ENCODE results near the gene PSD4.

GRCh38 chr2:113171334-113172075, 2.3 kb upstream of the PSD4 start:
- TF ChIP-seq, protein P1, sequence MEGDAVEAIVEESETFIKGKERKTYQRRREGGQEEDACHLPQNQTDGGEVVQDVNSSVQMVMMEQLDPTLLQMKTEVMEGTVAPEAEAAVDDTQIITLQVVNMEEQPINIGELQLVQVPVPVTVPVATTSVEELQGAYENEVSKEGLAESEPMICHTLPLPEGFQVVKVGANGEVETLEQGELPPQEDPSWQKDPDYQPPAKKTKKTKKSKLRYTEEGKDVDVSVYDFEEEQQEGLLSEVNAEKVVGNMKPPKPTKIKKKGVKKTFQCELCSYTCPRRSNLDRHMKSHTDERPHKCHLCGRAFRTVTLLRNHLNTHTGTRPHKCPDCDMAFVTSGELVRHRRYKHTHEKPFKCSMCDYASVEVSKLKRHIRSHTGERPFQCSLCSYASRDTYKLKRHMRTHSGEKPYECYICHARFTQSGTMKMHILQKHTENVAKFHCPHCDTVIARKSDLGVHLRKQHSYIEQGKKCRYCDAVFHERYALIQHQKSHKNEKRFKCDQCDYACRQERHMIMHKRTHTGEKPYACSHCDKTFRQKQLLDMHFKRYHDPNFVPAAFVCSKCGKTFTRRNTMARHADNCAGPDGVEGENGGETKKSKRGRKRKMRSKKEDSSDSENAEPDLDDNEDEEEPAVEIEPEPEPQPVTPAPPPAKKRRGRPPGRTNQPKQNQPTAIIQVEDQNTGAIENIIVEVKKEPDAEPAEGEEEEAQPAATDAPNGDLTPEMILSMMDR (conservative IDR thresholded peaks at IDR 0.05; ENCODE audit: low read depth, low read length) = no peak
- no peak for TF ChIP-seq EZH2 (IDR thresholded peaks at IDR 0.05; ENCODE audit: borderline replicate concordance, low read depth, low read length, poor library complexity, severe bottlenecking)
